ENCODE results near the gene CCDC188.

GRCh38 chr22:20127318-20127868 lies 23.5 kb downstream of the CCDC188 start:
- TF ChIP-seq MAX (CRISPR knock-in tag; IDR thresholded peaks at IDR 0.05) (no peak), ZNF138 (CRISPR knock-in tag; conservative IDR thresholded peaks at IDR 0.05) (no peak), IRF2 (CRISPR knock-in tag; IDR thresholded peaks at IDR 0.05; ENCODE audit: borderline replicate concordance, low read depth) (no peak), CTCF (IDR thresholded peaks at IDR 0.05) (no peak), NFYB (CRISPR knock-in tag; conservative IDR thresholded peaks at IDR 0.05; ENCODE audit: low read depth) (no peak)

Data from WTC11 (cell line).